IPS DF 4.7 (cell line): ENCODE measurements around the gene TRNP1.
"Not testable (repeated sequence)": the region's sequence is repeated elsewhere in the genome, so short reads cannot be mapped to it uniquely, and the experiment has no call there.

ENCODE experiments used
- DNase-seq: peaks from one replicate; pipeline ENCODE4 v3.0.0-alpha.2; 2013; ENCODE audit warnings: low spot score; ENCODE audit errors: extremely low read depth

The TRNP1 gene

GRCh38 chr1:26993237-26994019 is at the start of gene TRNP1:
Gene TRNP1, plus strand, starts transcription at chr1:26993692. Its CDS starts 95 bp downstream, at chr1:26993787.
- DNase-seq: no peak

GRCh38 chr1:26945138-26945537 is 48.4 kb upstream of the TRNP1 start:
- DNase-seq: no peak

- no peak for DNase-seq
Measured at GRCh38 chr1:26945728-26946127, 47.8 kb upstream of the TRNP1 start.

GRCh38 chr1:26946270-26946669 is 47.2 kb upstream of the TRNP1 start:
- DNase-seq: no peak

- not testable (repeated sequence) for DNase-seq
Measured at GRCh38 chr1:26948725-26949057, 44.8 kb upstream of the TRNP1 start.

GRCh38 chr1:26949266-26949925 is 44.1 kb upstream of the TRNP1 start:
- DNase-seq: no peak

- DNase-seq: no peak
Measured at GRCh38 chr1:26949926-26950319, 43.6 kb upstream of the TRNP1 start.

- DNase-seq: no peak
Measured at GRCh38 chr1:26950602-26951001, 42.9 kb upstream of the TRNP1 start.

- no peak for DNase-seq
Measured at GRCh38 chr1:26951216-26951615, 42.3 kb upstream of the TRNP1 start.

GRCh38 chr1:26951821-26952497 is 41.5 kb upstream of the TRNP1 start:
- DNase-seq: no peak

- DNase-seq: no peak
Measured at GRCh38 chr1:26953374-26953773, 40.1 kb upstream of the TRNP1 start.

GRCh38 chr1:26956321-26956720 is 37.2 kb upstream of the TRNP1 start:
- no peak for DNase-seq

GRCh38 chr1:26957306-26957705 is 36.2 kb upstream of the TRNP1 start:
- no peak for DNase-seq

- no peak for DNase-seq
Measured at GRCh38 chr1:26959270-26959669, 34.2 kb upstream of the TRNP1 start.

- DNase-seq: peak; percentile 66
Measured at GRCh38 chr1:26959722-26960624, 33.5 kb upstream of the TRNP1 start, which contains the start of gene KDF1. Gene KDF1, minus strand, starts transcription at chr1:26960468. Its CDS starts 8,088 bp downstream, at chr1:26952380.

- DNase-seq: no peak
Measured at GRCh38 chr1:26960625-26960966, 32.9 kb upstream of the TRNP1 start.

GRCh38 chr1:26961826-26962225 is 31.7 kb upstream of the TRNP1 start:
- DNase-seq: no peak

GRCh38 chr1:26965213-26965612 is 28.3 kb upstream of the TRNP1 start:
- no peak for DNase-seq

- no peak for DNase-seq
Measured at GRCh38 chr1:26965628-26966027, 27.9 kb upstream of the TRNP1 start.

- no peak for DNase-seq
Measured at GRCh38 chr1:26970810-26971209, 22.7 kb upstream of the TRNP1 start.

- no peak for DNase-seq
Measured at GRCh38 chr1:26971590-26971989, 21.9 kb upstream of the TRNP1 start.
